Hindlimb muscle (tissue), 1 donor: ENCODE results near the gene MEAK7. TPM values are rescaled to one million over a fixed set of nuclear protein-coding genes. Genes with fewer than 3 reads are reported as not detected.
A peak's percentile ranks its signal among the peaks of the same experiment; 100 is the strongest.
"Not testable (repeated sequence)": the region's sequence is repeated elsewhere in the genome, so short reads cannot be mapped to it uniquely, and the experiment has no call there.

Experiments used
- DNase-seq: peaks from one replicate; pipeline ENCODE4 v3.0.0-alpha.2; 2013
- polyA plus RNA-seq: library from polyadenylated mRNA; unstranded; fragments of 120-200 nt; gene quantifications from one replicate; pipeline ENCODE4 v1.2.1, GENCODE V29; 2013; ENCODE audit not compliant: insufficient read length

MEAK7 gene
- polyA plus RNA-seq, 1 donor = 10.9 TPM

GRCh38 chr16:84532855-84533486 is 28.5 kb upstream of the MEAK7 start:
- DNase-seq = no peak

- DNase-seq = peak; percentile 63
Observed at GRCh38 chr16:84532291-84532724, 27.8 kb upstream of the MEAK7 start.

- no peak for DNase-seq
Observed at GRCh38 chr16:84531671-84532111, 27.2 kb upstream of the MEAK7 start.

GRCh38 chr16:84530590-84530989 is 26.1 kb upstream of the MEAK7 start:
- no peak for DNase-seq

- no peak for DNase-seq
Observed at GRCh38 chr16:84529607-84530006, 25.1 kb upstream of the MEAK7 start.

GRCh38 chr16:84528322-84528721 is 23.9 kb upstream of the MEAK7 start:
- DNase-seq = no peak

GRCh38 chr16:84527532-84528269 is 23.2 kb upstream of the MEAK7 start:
- no peak for DNase-seq

- DNase-seq = peak; percentile 80
Observed at GRCh38 chr16:84526794-84527531, 22.5 kb upstream of the MEAK7 start.

- DNase-seq = not testable (repeated sequence)
Observed at GRCh38 chr16:84524941-84525581, 20.6 kb upstream of the MEAK7 start.

GRCh38 chr16:84524346-84524920 is 20.0 kb upstream of the MEAK7 start:
- DNase-seq = no peak

- no peak for DNase-seq
Observed at GRCh38 chr16:84521497-84521770, 17.0 kb upstream of the MEAK7 start.

- DNase-seq = no peak
Observed at GRCh38 chr16:84520725-84521496, 16.5 kb upstream of the MEAK7 start.

- DNase-seq = no peak
Observed at GRCh38 chr16:84519855-84520254, 15.4 kb upstream of the MEAK7 start.

GRCh38 chr16:84518804-84519341 is 14.4 kb upstream of the MEAK7 start:
- DNase-seq = no peak

- DNase-seq = not testable (repeated sequence)
Observed at GRCh38 chr16:84518220-84518619, 13.8 kb upstream of the MEAK7 start.

GRCh38 chr16:84517366-84517765 is 12.9 kb upstream of the MEAK7 start:
- no peak for DNase-seq

- DNase-seq = no peak
Observed at GRCh38 chr16:84514874-84515835, 10.7 kb upstream of the MEAK7 start.

GRCh38 chr16:84514295-84514873 is 9.9 kb upstream of the MEAK7 start:
- DNase-seq = no peak

GRCh38 chr16:84513666-84514065 is 9.2 kb upstream of the MEAK7 start:
- no peak for DNase-seq

GRCh38 chr16:84513123-84513522 is 8.7 kb upstream of the MEAK7 start:
- no peak for DNase-seq
